GM12878 (cell line): ENCODE measurements around the gene GRAMD1B. TPM values are rescaled to one million over a fixed set of nuclear protein-coding genes. Genes with fewer than 3 reads are reported as not detected.

Experiments
- CEBPB ChIP-seq, 2 experiments: fragments of 150-350 bp in 1 of 2; IDR thresholded peaks; 2 replicates each; pipeline ENCODE4 v1.6.1; 2012 to 2014; ENCODE audit warnings: low read depth in 2 of 2, low read length in 2 of 2, borderline replicate concordance in 1 of 2, inconsistent platforms in 1 of 2
- DPF2 ChIP-seq: fragments of 450-650 bp; IDR thresholded peaks from 2 replicates; pipeline ENCODE4 v1.6.1; 2017; ENCODE audit warnings: mild to moderate bottlenecking
- EED ChIP-seq: sonication (generic); IDR thresholded peaks from 2 replicates; pipeline ENCODE4 v1.6.1; 2016; ENCODE audit warnings: antibody characterized with exemption, low read depth
- ETV6 ChIP-seq, 2 experiments: fragments of 450-650 bp in 1 of 2; IDR thresholded peaks in 1 of 2; conservative IDR thresholded peaks in 1 of 2; 2 replicates each; pipeline ENCODE4 v1.6.1; 2014; ENCODE audit warnings: antibody characterized with exemption in 1 of 2, borderline replicate concordance in 1 of 2, low read depth in 1 of 2, mild to moderate bottlenecking in 1 of 2, moderate library complexity in 1 of 2
- FOXK2 ChIP-seq: fragments of 450-650 bp; IDR thresholded peaks from 2 replicates; pipeline ENCODE4 v1.6.1; 2017; ENCODE audit warnings: mild to moderate bottlenecking, moderate library complexity
- FOXM1 ChIP-seq: IDR thresholded peaks from 2 replicates; pipeline ENCODE4 v1.6.1; 2012; ENCODE audit warnings: low read depth, mild to moderate bottlenecking, inconsistent platforms, low read length, moderate library complexity
- MXI1 ChIP-seq: fragments of 150-350 bp; IDR thresholded peaks from 2 replicates; pipeline ENCODE4 v1.6.1; 2011; ENCODE audit warnings: low read depth, mild to moderate bottlenecking, inconsistent platforms, low read length, improper control_type of control experiment
- NBN ChIP-seq: fragments of 450-650 bp; IDR thresholded peaks from 2 replicates; pipeline ENCODE4 v1.6.1; 2016
- RFX5 ChIP-seq: IDR thresholded peaks from 2 replicates; pipeline ENCODE4 v1.6.1; 2011; ENCODE audit warnings: low read depth, low read length, improper control_type of control experiment
- SIN3A ChIP-seq: IDR thresholded peaks from 2 replicates; pipeline ENCODE4 v1.6.1; 2012; ENCODE audit warnings: low read depth, low read length, improper control_type of control experiment
- SP1 ChIP-seq: IDR thresholded peaks from one replicate; pipeline ENCODE4 v1.6.1; 2011; ENCODE audit warnings: low read depth, low read length
- SREBF1 ChIP-seq: IDR thresholded peaks from 2 replicates; pipeline ENCODE4 v1.6.1; 2012; ENCODE audit warnings: mild to moderate bottlenecking, low read length
- STAT1 ChIP-seq: fragments of 450-650 bp; conservative IDR thresholded peaks from 2 replicates; pipeline ENCODE4 v1.6.1; 2014; ENCODE audit warnings: antibody characterized with exemption, mild to moderate bottlenecking
- TARDBP ChIP-seq: IDR thresholded peaks from 2 replicates; pipeline ENCODE4 v1.6.1; 2016; ENCODE audit warnings: borderline replicate concordance
- polyA plus RNA-seq, 11 experiments: library from polyadenylated mRNA; depleted of rRNA in 4 of 11; unstranded in 6 of 11; stranded (reverse) in 5 of 11; fragments of >200 nt; fragmentation: Nextera tagmentation in 4 of 11; fragmentation: Illumina TruSeq in 1 of 11; extraction: Ambion mirVana in 4 of 11; extraction: Trizol in 1 of 11; gene quantifications; 1 replicate in 1 of 11; 2 replicates in 10 of 11; pipeline versions ENCODE4 v1.2.1 to v1.2.3, GENCODE V29; 2011 to 2016; ENCODE audit warnings: inconsistent platforms in 2 of 11, missing spikeins in 2 of 11, low read depth in 1 of 11
- total RNA-seq, 4 experiments: library from RNA; depleted of rRNA in 3 of 4; stranded (reverse); fragments of >200 nt in 3 of 4; fragmentation: Illumina TruSeq in 1 of 4; extraction: Trizol in 1 of 4; gene quantifications; 2 replicates each; pipeline versions ENCODE4 v1.2.1 to v1.2.3, GENCODE V29; 2013 to 2021
- TF ChIP-seq, protein P1 (sequence below): IDR thresholded peaks from 2 replicates; pipeline ENCODE4 v1.6.1; 2011; ENCODE audit warnings: borderline replicate concordance, low read depth, mild to moderate bottlenecking, moderate library complexity, mixed read lengths, low read length; ENCODE audit not compliant: insufficient read depth; ENCODE audit errors: extremely low read length
- TF ChIP-seq, protein P2 (sequence below): fragments of 450-650 bp; IDR thresholded peaks from 2 replicates; pipeline ENCODE4 v1.6.1; 2017; ENCODE audit warnings: mild to moderate bottlenecking, low read depth, inconsistent platforms; ENCODE audit not compliant: poor library complexity, severe bottlenecking
- TF ChIP-seq, protein P3 (sequence below): fragments of 450-650 bp; IDR thresholded peaks from 2 replicates; pipeline ENCODE4 v1.6.1; 2017; ENCODE audit warnings: antibody characterized with exemption, mild to moderate bottlenecking, moderate library complexity
- TF ChIP-seq, protein P4 (sequence below): IDR thresholded peaks from 2 replicates; pipeline ENCODE4 v1.6.1; 2011; ENCODE audit warnings: low read depth, mild to moderate bottlenecking, low read length, moderate library complexity, borderline replicate concordance; ENCODE audit errors: extremely low read depth

The GRAMD1B gene
- total and polyA plus RNA-seq, 10 of the 15 experiments (the other 5 are each of a cell fraction or from before 2014, with no cell fraction given) = 1.9 to 49.1 (median 26.9) TPM

DNA sequence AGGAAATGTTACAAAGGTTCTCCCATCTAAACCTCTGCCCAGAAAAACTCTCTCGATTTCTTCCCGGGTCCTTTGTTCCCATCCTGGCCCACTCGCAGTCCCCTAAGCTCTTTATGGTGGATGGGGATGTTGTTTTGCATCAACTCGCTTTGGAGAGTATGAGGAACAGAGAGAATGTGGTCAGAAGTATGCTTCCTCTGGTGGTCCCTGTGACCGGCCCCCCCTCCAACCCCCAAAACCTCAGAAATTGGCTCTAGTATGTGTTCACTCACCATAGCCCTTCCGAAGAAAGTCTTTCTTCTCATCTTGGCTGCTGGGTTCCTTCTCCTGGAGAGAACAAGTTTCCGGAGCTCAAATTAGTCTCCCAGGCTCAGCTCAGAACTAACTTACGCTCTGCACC, 54.4 kb downstream of the GRAMD1B start (continued):
- TF ChIP-seq EED (peak; percentile 97), FOXK2 (no peak), MXI1 (no peak), DPF2 (no peak), TARDBP (no peak), RFX5 (no peak), CEBPB (IDR thresholded peaks at IDR 0.05; ENCODE audit: borderline replicate concordance in 1 of 2, low read depth in 2 of 2, low read length in 2 of 2) (peak in 1 of 2 experiments; percentile 54; a peak in 1 of 4 replicates), SREBF1 (no peak), SP1 (no peak), FOXM1 (peak; percentile 88), SIN3A (no peak), ETV6 (conservative IDR thresholded peaks at IDR 0.05 in 1 of 2, IDR thresholded peaks at IDR 0.05 in 1 of 2; ENCODE audit: borderline replicate concordance in 1 of 2, low read depth in 1 of 2) (peak in 1 of 2 experiments; percentile 81; a peak in 2 of 4 replicates), NBN (no peak), STAT1 (no peak)
- TF ChIP-seq, protein P1, sequence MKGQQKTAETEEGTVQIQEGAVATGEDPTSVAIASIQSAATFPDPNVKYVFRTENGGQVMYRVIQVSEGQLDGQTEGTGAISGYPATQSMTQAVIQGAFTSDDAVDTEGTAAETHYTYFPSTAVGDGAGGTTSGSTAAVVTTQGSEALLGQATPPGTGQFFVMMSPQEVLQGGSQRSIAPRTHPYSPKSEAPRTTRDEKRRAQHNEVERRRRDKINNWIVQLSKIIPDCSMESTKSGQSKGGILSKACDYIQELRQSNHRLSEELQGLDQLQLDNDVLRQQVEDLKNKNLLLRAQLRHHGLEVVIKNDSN = no peak
- TF ChIP-seq, protein P2, sequence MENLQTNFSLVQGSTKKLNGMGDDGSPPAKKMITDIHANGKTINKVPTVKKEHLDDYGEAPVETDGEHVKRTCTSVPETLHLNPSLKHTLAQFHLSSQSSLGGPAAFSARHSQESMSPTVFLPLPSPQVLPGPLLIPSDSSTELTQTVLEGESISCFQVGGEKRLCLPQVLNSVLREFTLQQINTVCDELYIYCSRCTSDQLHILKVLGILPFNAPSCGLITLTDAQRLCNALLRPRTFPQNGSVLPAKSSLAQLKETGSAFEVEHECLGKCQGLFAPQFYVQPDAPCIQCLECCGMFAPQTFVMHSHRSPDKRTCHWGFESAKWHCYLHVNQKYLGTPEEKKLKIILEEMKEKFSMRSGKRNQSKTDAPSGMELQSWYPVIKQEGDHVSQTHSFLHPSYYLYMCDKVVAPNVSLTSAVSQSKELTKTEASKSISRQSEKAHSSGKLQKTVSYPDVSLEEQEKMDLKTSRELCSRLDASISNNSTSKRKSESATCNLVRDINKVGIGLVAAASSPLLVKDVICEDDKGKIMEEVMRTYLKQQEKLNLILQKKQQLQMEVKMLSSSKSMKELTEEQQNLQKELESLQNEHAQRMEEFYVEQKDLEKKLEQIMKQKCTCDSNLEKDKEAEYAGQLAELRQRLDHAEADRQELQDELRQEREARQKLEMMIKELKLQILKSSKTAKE = peak; percentile 47
- TF ChIP-seq, protein P3, sequence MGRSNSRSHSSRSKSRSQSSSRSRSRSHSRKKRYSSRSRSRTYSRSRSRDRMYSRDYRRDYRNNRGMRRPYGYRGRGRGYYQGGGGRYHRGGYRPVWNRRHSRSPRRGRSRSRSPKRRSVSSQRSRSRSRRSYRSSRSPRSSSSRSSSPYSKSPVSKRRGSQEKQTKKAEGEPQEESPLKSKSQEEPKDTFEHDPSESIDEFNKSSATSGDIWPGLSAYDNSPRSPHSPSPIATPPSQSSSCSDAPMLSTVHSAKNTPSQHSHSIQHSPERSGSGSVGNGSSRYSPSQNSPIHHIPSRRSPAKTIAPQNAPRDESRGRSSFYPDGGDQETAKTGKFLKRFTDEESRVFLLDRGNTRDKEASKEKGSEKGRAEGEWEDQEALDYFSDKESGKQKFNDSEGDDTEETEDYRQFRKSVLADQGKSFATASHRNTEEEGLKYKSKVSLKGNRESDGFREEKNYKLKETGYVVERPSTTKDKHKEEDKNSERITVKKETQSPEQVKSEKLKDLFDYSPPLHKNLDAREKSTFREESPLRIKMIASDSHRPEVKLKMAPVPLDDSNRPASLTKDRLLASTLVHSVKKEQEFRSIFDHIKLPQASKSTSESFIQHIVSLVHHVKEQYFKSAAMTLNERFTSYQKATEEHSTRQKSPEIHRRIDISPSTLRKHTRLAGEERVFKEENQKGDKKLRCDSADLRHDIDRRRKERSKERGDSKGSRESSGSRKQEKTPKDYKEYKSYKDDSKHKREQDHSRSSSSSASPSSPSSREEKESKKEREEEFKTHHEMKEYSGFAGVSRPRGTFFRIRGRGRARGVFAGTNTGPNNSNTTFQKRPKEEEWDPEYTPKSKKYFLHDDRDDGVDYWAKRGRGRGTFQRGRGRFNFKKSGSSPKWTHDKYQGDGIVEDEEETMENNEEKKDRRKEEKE = no peak
- TF ChIP-seq, protein P4, sequence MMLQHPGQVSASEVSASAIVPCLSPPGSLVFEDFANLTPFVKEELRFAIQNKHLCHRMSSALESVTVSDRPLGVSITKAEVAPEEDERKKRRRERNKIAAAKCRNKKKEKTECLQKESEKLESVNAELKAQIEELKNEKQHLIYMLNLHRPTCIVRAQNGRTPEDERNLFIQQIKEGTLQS = no peak
